H1 (cell line): Measurements from ENCODE around the gene MFAP5. TPM values are rescaled to one million over a fixed set of nuclear protein-coding genes. Genes with fewer than 3 reads are reported as not detected.

ENCODE experiments used
- CTCF ChIA-PET: fragments of 300-600 bp; sonication (Branson Sonifier 250); formaldehyde crosslinking; loops from one replicate; lab custom pipeline; 2021; ENCODE audit not compliant: partially characterized antibody; lab: Charles Lee
- POLR2A ChIA-PET: fragments of 300-600 bp; sonication (Branson Sonifier 250); formaldehyde crosslinking; loops from one replicate; lab custom pipeline; 2021; ENCODE audit warnings: inconsistent platforms; ENCODE audit not compliant: partially characterized antibody; lab: Charles Lee
- DNase-seq, 2 experiments: peaks; one replicate each; pipeline versions ENCODE4 v3.0.0 to v3.0.0-alpha.2; 2010 to 2022; ENCODE audit warnings: low spot score in 2 of 2, low read depth in 1 of 2, mixed read lengths in 1 of 2
- FAIRE-seq: peaks from 2 replicates; lab custom pipeline; 2011; peaks lifted over from hg19 to GRCh38; lab: Jason Lieb, UNC
- H2AFZ ChIP-seq: 2 replicates; pipeline ENCODE4 v1.8.1; 2012; ENCODE audit warnings: low read length, inconsistent platforms
- H2AK5ac ChIP-seq: 2 replicates; pipeline ENCODE4 v1.6.1; 2013; ENCODE audit warnings: low read depth, low read length
- H2BK120ac ChIP-seq: replicated peaks from 2 replicates; pipeline ENCODE3; 2013; ENCODE audit warnings: low read depth, low read length, inconsistent platforms
- H2BK12ac ChIP-seq: 2 replicates; pipeline ENCODE4 v1.6.1; 2013; ENCODE audit warnings: low read depth, low read length
- H2BK15ac ChIP-seq: 2 replicates; pipeline ENCODE4 v1.6.1; 2013; ENCODE audit warnings: low read length
- H2BK20ac ChIP-seq: 2 replicates; pipeline ENCODE4 v1.6.1; 2013; ENCODE audit warnings: low read length
- H2BK5ac ChIP-seq: 2 replicates; pipeline ENCODE4 v1.6.1; 2013; ENCODE audit warnings: low read depth, low read length
- H3K14ac ChIP-seq: 2 replicates; pipeline ENCODE4 v1.6.1; 2013; ENCODE audit warnings: inconsistent platforms; ENCODE audit not compliant: insufficient read length
- H3K18ac ChIP-seq: 2 replicates; pipeline ENCODE4 v1.6.1; 2013; ENCODE audit warnings: low read length; ENCODE audit errors: extremely low read depth
- H3K23ac ChIP-seq: 2 replicates; pipeline ENCODE4 v1.6.1; 2013; ENCODE audit warnings: inconsistent platforms; ENCODE audit not compliant: insufficient read length
- H3K23me2 ChIP-seq: 2 replicates; pipeline ENCODE4 v1.6.1; 2013; ENCODE audit warnings: low read depth, low read length
- H3K27ac ChIP-seq: 2 replicates; pipeline ENCODE4 v1.6.1; 2011; ENCODE audit warnings: low read depth, low read length, inconsistent platforms
- H3K27me3 ChIP-seq, 4 experiments: replicated peaks in 1 of 4; 1 replicate in 1 of 4; 2 replicates in 3 of 4; pipeline versions ENCODE4 v1.6.1 to v1.8.1; 2011 to 2013; ENCODE audit warnings: low read length in 3 of 4, mild to moderate bottlenecking in 3 of 4, inconsistent platforms in 2 of 4, mixed read lengths in 2 of 4, moderate library complexity in 1 of 4; ENCODE audit not compliant: control insufficient read depth in 3 of 4, insufficient read depth in 3 of 4; ENCODE audit errors: extremely low read depth in 1 of 4
- H3K36me3 ChIP-seq, 4 experiments: 2 replicates each; pipeline versions ENCODE4 v1.6.1 to v1.8.1; 2011 to 2013; ENCODE audit warnings: mild to moderate bottlenecking in 4 of 4, low read length in 3 of 4, moderate library complexity in 2 of 4, control low read depth in 1 of 4, inconsistent platforms in 1 of 4; ENCODE audit not compliant: insufficient read depth in 4 of 4, control insufficient read depth in 2 of 4
- H3K4ac ChIP-seq: replicated peaks from 2 replicates; pipeline ENCODE3; 2013; ENCODE audit warnings: low read length, low read depth, mixed read lengths, inconsistent platforms; ENCODE audit not compliant: insufficient read length
- H3K4me1 ChIP-seq, 4 experiments: replicated peaks in 1 of 4; 1 replicate in 1 of 4; 2 replicates in 3 of 4; pipeline versions ENCODE4 v1.6.1 to v1.8.1; 2011 to 2013; ENCODE audit warnings: low read length in 3 of 4, inconsistent platforms in 2 of 4, mixed read lengths in 1 of 4; ENCODE audit not compliant: insufficient read depth in 4 of 4, control insufficient read depth in 3 of 4
- H3K4me2 ChIP-seq, 2 experiments: 2 replicates each; pipeline versions ENCODE4 v1.6.1 to v1.8.1; 2011 to 2013; ENCODE audit warnings: low read depth in 2 of 2, low read length in 2 of 2, control low read depth in 1 of 2, inconsistent platforms in 1 of 2, mild to moderate bottlenecking in 1 of 2; ENCODE audit not compliant: insufficient read depth in 1 of 2
- H3K4me3 ChIP-seq, 4 experiments: fragments of 200-600, 300-600 bp in 1 of 4; sonication (generic), shearing (Covaris generic), sonication (Bioruptor Twin) in 1 of 4; 2 replicates each; pipeline versions ENCODE4 v1.5.1 to v1.8.1; 2011 to 2016; ENCODE audit warnings: low read length in 4 of 4, low read depth in 3 of 4, control low read depth in 2 of 4, inconsistent platforms in 2 of 4, mild to moderate bottlenecking in 2 of 4, mixed read lengths in 1 of 4, moderate library complexity in 1 of 4; ENCODE audit not compliant: insufficient read depth in 2 of 4; ENCODE audit errors: extremely low read depth in 1 of 4
- H3K56ac ChIP-seq: replicated peaks from 2 replicates; pipeline ENCODE3; 2013; ENCODE audit warnings: low read depth, mild to moderate bottlenecking, mixed read lengths, low read length, inconsistent platforms; ENCODE audit not compliant: insufficient read length
- H3K79me1 ChIP-seq: 2 replicates; pipeline ENCODE4 v1.6.1; 2013; ENCODE audit warnings: low read depth, low read length, control low read depth
- H3K79me2 ChIP-seq, 2 experiments: 2 replicates each; pipeline versions ENCODE4 v1.6.1 to v1.8.1; 2012 to 2013; ENCODE audit warnings: low read length in 2 of 2, mild to moderate bottlenecking in 2 of 2, inconsistent platforms in 1 of 2; ENCODE audit not compliant: insufficient read depth in 2 of 2, control insufficient read depth in 1 of 2
- H3K9ac ChIP-seq, 4 experiments: replicated peaks in 1 of 4; 1 replicate in 1 of 4; 2 replicates in 3 of 4; pipeline versions ENCODE4 v1.6.1 to v1.8.1; 2011 to 2013; ENCODE audit warnings: low read depth in 3 of 4, low read length in 3 of 4, control low read depth in 2 of 4, mild to moderate bottlenecking in 2 of 4, moderate library complexity in 2 of 4, inconsistent platforms in 1 of 4; ENCODE audit errors: extremely low read depth in 1 of 4
- H3K9me3 ChIP-seq, 2 experiments: 2 replicates each; pipeline versions ENCODE4 v1.6.1 to v1.8.1; 2012 to 2013; ENCODE audit warnings: mild to moderate bottlenecking in 2 of 2, moderate library complexity in 2 of 2, control low read depth in 1 of 2, inconsistent platforms in 1 of 2, low read depth in 1 of 2, low read length in 1 of 2, mixed read lengths in 1 of 2; ENCODE audit not compliant: insufficient read depth in 2 of 2
- H4K20me1 ChIP-seq, 2 experiments: replicated peaks in 1 of 2; 2 replicates each; pipeline versions ENCODE3 to v1.8.1; 2011 to 2013; ENCODE audit warnings: inconsistent platforms in 2 of 2, low read length in 2 of 2, mild to moderate bottlenecking in 1 of 2; ENCODE audit not compliant: insufficient read depth in 2 of 2, control insufficient read depth in 1 of 2
- H4K5ac ChIP-seq: 2 replicates; pipeline ENCODE4 v1.6.1; 2013; ENCODE audit warnings: low read length, low read depth, mixed read lengths, inconsistent platforms; ENCODE audit not compliant: insufficient read length
- H4K8ac ChIP-seq: 2 replicates; pipeline ENCODE4 v1.8.0; 2013; ENCODE audit warnings: mild to moderate bottlenecking, moderate library complexity, low read length, inconsistent platforms; ENCODE audit not compliant: insufficient read depth; ENCODE audit errors: extremely low read depth
- H4K91ac ChIP-seq: replicated peaks from 2 replicates; pipeline ENCODE3; 2013; ENCODE audit warnings: low read length, mixed read lengths, inconsistent platforms; ENCODE audit not compliant: insufficient read length
- RAD21 ChIP-seq, 2 experiments: IDR thresholded peaks in 1 of 2; conservative IDR thresholded peaks in 1 of 2; 2 replicates each; pipeline ENCODE4 v1.6.1; 2011; ENCODE audit warnings: low read depth in 2 of 2, low read length in 2 of 2, improper control_type of control experiment in 1 of 2, inconsistent platforms in 1 of 2, mild to moderate bottlenecking in 1 of 2, moderate library complexity in 1 of 2
- RXRA ChIP-seq: IDR thresholded peaks from 2 replicates; pipeline ENCODE4 v1.6.1; 2011; ENCODE audit warnings: low read depth, mild to moderate bottlenecking, low read length, moderate library complexity; ENCODE audit not compliant: insufficient read depth
- WGBS, 2 experiments: shearing (Covaris generic) in 1 of 2; methylation state at CpG; one replicate each; pipeline versions ENCODE4 v1.1.6 to v1.1.7; 2013 to 2015; ENCODE audit warnings: low lambda C conversion rate in 2 of 2, mixed read lengths in 2 of 2, inconsistent platforms in 1 of 2, low coverage in 1 of 2, missing lambda C conversion rate in 1 of 2; ENCODE audit not compliant: insufficient replicate concordance in 2 of 2, insufficient coverage in 1 of 2, insufficient read length in 1 of 2; ENCODE audit errors: extremely low coverage in 1 of 2, missing lambda C conversion rate in 1 of 2; 5-methylcytosine and 5-hydroxymethylcytosine counted together
- polyA plus RNA-seq, 7 experiments: library from polyadenylated mRNA; depleted of rRNA in 3 of 7; stranded (reverse) in 5 of 7; unstranded in 2 of 7; fragments of >200 nt in 5 of 7; fragments of 200-250 nt in 2 of 7; gene quantifications; 1 replicate in 5 of 7; 2 replicates in 1 of 7; 4 replicates in 1 of 7; pipeline versions ENCODE4 v1.2.1 to v1.2.3, GENCODE V29; 2011 to 2013; ENCODE audit warnings: missing spikeins in 2 of 7, mixed read lengths in 2 of 7
- total RNA-seq: library from RNA; stranded (reverse); fragmentation: NEBNext Ultra II Directional; extraction: Animal tissue kit (Norgen Biotek cat#: 25700); gene quantifications from 2 replicates; pipeline ENCODE4 v1.2.1, GENCODE V29; 2021
- TF ChIP-seq, protein P1 (sequence below), 3 experiments: IDR thresholded peaks; 1 replicate in 2 of 3; 2 replicates in 1 of 3; pipeline versions ENCODE4 v1.5.1 to v1.6.1; 2011; ENCODE audit warnings: low read length in 3 of 3, mild to moderate bottlenecking in 3 of 3, inconsistent platforms in 2 of 3, low read depth in 1 of 3, moderate library complexity in 1 of 3; ENCODE audit not compliant: insufficient read depth in 1 of 3; ENCODE audit errors: control extremely low read depth in 1 of 3

MFAP5 gene
- total and polyA plus RNA-seq, 2 of the 8 experiments (the other 6 are each of a cell fraction or from before 2014, with no cell fraction given) = 0.60 to 0.86 TPM

DNA sequence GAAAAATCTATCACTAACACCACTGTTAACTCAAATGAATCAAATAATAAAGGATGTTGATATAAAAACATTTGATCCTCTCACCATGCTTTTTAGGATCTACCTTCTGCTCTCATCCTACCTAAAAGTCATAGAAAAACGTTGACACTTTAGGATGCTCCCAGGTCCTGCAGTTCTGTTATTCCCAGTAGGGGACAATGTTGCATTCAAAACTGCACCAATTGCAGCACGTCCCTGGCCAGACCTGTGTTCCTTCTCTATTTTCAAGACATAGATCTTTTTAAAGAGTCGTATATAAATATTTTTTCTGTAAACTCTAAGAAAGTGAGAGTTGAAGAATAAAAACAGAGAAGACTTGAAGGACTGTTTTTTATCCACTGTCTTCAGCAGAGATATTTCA, 58.8 kb downstream of the MFAP5 start:
- POLR2A ChIA-PET = no interaction called here

More for the DNA sequence above, 58.8 kb downstream of the MFAP5 start:
- H3K9ac ChIP-seq = no peak overlapping the region
- no peaks in the 10 kb centered on the region for H3K79me1 ChIP-seq
- no peak overlapping the region for H2AFZ ChIP-seq
- H2BK20ac ChIP-seq = no peak overlapping the region
- peaks cover 0 to 4% (median 0%) of the 10 kb centered on the region in 4 experiments; a peak in 2 of 7 replicates for H3K4me1 ChIP-seq
- no peak overlapping the region for H4K91ac ChIP-seq
- no peak overlapping the region for H2BK15ac ChIP-seq
- no peaks in the 10 kb centered on the region for H3K36me3 ChIP-seq
- no peak overlapping the region for H3K4me2 ChIP-seq
- no peak overlapping the region for H4K5ac ChIP-seq
- no peak overlapping the region for H4K8ac ChIP-seq
- no peaks in the 10 kb centered on the region; the same call in 1 of the 2 replicates for H3K23me2 ChIP-seq
- no peaks in the 10 kb centered on the region for H3K79me2 ChIP-seq
- TF ChIP-seq, protein P1, sequence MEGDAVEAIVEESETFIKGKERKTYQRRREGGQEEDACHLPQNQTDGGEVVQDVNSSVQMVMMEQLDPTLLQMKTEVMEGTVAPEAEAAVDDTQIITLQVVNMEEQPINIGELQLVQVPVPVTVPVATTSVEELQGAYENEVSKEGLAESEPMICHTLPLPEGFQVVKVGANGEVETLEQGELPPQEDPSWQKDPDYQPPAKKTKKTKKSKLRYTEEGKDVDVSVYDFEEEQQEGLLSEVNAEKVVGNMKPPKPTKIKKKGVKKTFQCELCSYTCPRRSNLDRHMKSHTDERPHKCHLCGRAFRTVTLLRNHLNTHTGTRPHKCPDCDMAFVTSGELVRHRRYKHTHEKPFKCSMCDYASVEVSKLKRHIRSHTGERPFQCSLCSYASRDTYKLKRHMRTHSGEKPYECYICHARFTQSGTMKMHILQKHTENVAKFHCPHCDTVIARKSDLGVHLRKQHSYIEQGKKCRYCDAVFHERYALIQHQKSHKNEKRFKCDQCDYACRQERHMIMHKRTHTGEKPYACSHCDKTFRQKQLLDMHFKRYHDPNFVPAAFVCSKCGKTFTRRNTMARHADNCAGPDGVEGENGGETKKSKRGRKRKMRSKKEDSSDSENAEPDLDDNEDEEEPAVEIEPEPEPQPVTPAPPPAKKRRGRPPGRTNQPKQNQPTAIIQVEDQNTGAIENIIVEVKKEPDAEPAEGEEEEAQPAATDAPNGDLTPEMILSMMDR (IDR thresholded peaks at IDR 0.05; ENCODE audit: control extremely low read depth in 1 of 3, insufficient read depth in 1 of 3, low read depth in 1 of 3, low read length in 3 of 3) = peak in 1 of 3 experiments; percentile 41; a peak in 2 of 4 replicates
- TF ChIP-seq RAD21 (IDR thresholded peaks at IDR 0.05 in 1 of 2, conservative IDR thresholded peaks at IDR 0.05 in 1 of 2; ENCODE audit: low read depth in 2 of 2, low read length in 2 of 2) (peak; percentile 35 to 46), RXRA (no peak)
- no peak overlapping the region for H2BK5ac ChIP-seq
- no peak for DNase-seq
- no peak overlapping the region for H3K4ac ChIP-seq
- H3K23ac ChIP-seq = no peak overlapping the region
- H3K56ac ChIP-seq = no peak overlapping the region
- peaks cover 0 to 4% (median 0%) of the 10 kb centered on the region in 4 experiments; a peak in 3 of 7 replicates for H3K27me3 ChIP-seq
- H2BK120ac ChIP-seq = no peak overlapping the region
- no peak overlapping the region for H3K4me3 ChIP-seq
- H3K9me3 ChIP-seq = no peaks in the 10 kb centered on the region
- H4K20me1 ChIP-seq = no peaks in the 10 kb centered on the region
- H2BK12ac ChIP-seq = no peak overlapping the region
- 73% methylated on average over 3 of the region's 3 CpGs; no CpG with 5 or more reads in 1 of the 2 experiments for WGBS, 2 experiments
- no peak overlapping the region for H3K14ac ChIP-seq
- H3K18ac ChIP-seq = no peak overlapping the region
- no peak overlapping the region for H2AK5ac ChIP-seq
- FAIRE-seq = no peak
- CTCF ChIA-PET = interaction anchor here (1.0 to 2.2 kb wide), 3 partner anchors 9 to 59 kb away, joined by 3 to 14 read pairs (median 7); partner anchors contain the start of gene AICDA
- no peak overlapping the region for H3K27ac ChIP-seq
